H1 (cell line): ENCODE results near the gene KRT3. TPM values are rescaled to one million over a fixed set of nuclear protein-coding genes. Genes with fewer than 3 reads are reported as not detected.

Experiments
- CTCF ChIA-PET: fragments of 300-600 bp; sonication (Branson Sonifier 250); formaldehyde crosslinking; loops from one replicate; lab custom pipeline; 2021; ENCODE audit not compliant: partially characterized antibody; lab: Charles Lee
- POLR2A ChIA-PET: fragments of 300-600 bp; sonication (Branson Sonifier 250); formaldehyde crosslinking; loops from one replicate; lab custom pipeline; 2021; ENCODE audit warnings: inconsistent platforms; ENCODE audit not compliant: partially characterized antibody; lab: Charles Lee
- DNase-seq, 2 experiments: peaks; one replicate each; pipeline versions ENCODE4 v3.0.0 to v3.0.0-alpha.2; 2010 to 2022; ENCODE audit warnings: low spot score in 2 of 2, low read depth in 1 of 2, mixed read lengths in 1 of 2
- FAIRE-seq: peaks from 2 replicates; lab custom pipeline; 2011; peaks lifted over from hg19 to GRCh38; lab: Jason Lieb, UNC
- H2AFZ ChIP-seq: 2 replicates; pipeline ENCODE4 v1.8.1; 2012; ENCODE audit warnings: low read length, inconsistent platforms
- H2AK5ac ChIP-seq: 2 replicates; pipeline ENCODE4 v1.6.1; 2013; ENCODE audit warnings: low read depth, low read length
- H2BK120ac ChIP-seq: replicated peaks from 2 replicates; pipeline ENCODE3; 2013; ENCODE audit warnings: low read depth, low read length, inconsistent platforms
- H2BK12ac ChIP-seq: 2 replicates; pipeline ENCODE4 v1.6.1; 2013; ENCODE audit warnings: low read depth, low read length
- H2BK15ac ChIP-seq: 2 replicates; pipeline ENCODE4 v1.6.1; 2013; ENCODE audit warnings: low read length
- H2BK20ac ChIP-seq: 2 replicates; pipeline ENCODE4 v1.6.1; 2013; ENCODE audit warnings: low read length
- H2BK5ac ChIP-seq: 2 replicates; pipeline ENCODE4 v1.6.1; 2013; ENCODE audit warnings: low read depth, low read length
- H3K14ac ChIP-seq: 2 replicates; pipeline ENCODE4 v1.6.1; 2013; ENCODE audit warnings: inconsistent platforms; ENCODE audit not compliant: insufficient read length
- H3K18ac ChIP-seq: 2 replicates; pipeline ENCODE4 v1.6.1; 2013; ENCODE audit warnings: low read length; ENCODE audit errors: extremely low read depth
- H3K23ac ChIP-seq: 2 replicates; pipeline ENCODE4 v1.6.1; 2013; ENCODE audit warnings: inconsistent platforms; ENCODE audit not compliant: insufficient read length
- H3K23me2 ChIP-seq: 2 replicates; pipeline ENCODE4 v1.6.1; 2013; ENCODE audit warnings: low read depth, low read length
- H3K27ac ChIP-seq: 2 replicates; pipeline ENCODE4 v1.6.1; 2011; ENCODE audit warnings: low read depth, low read length, inconsistent platforms
- H3K27me3 ChIP-seq, 4 experiments: replicated peaks in 1 of 4; 1 replicate in 1 of 4; 2 replicates in 3 of 4; pipeline versions ENCODE4 v1.6.1 to v1.8.1; 2011 to 2013; ENCODE audit warnings: low read length in 3 of 4, mild to moderate bottlenecking in 3 of 4, inconsistent platforms in 2 of 4, mixed read lengths in 2 of 4, moderate library complexity in 1 of 4; ENCODE audit not compliant: control insufficient read depth in 3 of 4, insufficient read depth in 3 of 4; ENCODE audit errors: extremely low read depth in 1 of 4
- H3K36me3 ChIP-seq, 4 experiments: 2 replicates each; pipeline versions ENCODE4 v1.6.1 to v1.8.1; 2011 to 2013; ENCODE audit warnings: mild to moderate bottlenecking in 4 of 4, low read length in 3 of 4, moderate library complexity in 2 of 4, control low read depth in 1 of 4, inconsistent platforms in 1 of 4; ENCODE audit not compliant: insufficient read depth in 4 of 4, control insufficient read depth in 2 of 4
- H3K4ac ChIP-seq: replicated peaks from 2 replicates; pipeline ENCODE3; 2013; ENCODE audit warnings: low read length, low read depth, mixed read lengths, inconsistent platforms; ENCODE audit not compliant: insufficient read length
- H3K4me1 ChIP-seq, 4 experiments: replicated peaks in 1 of 4; 1 replicate in 1 of 4; 2 replicates in 3 of 4; pipeline versions ENCODE4 v1.6.1 to v1.8.1; 2011 to 2013; ENCODE audit warnings: low read length in 3 of 4, inconsistent platforms in 2 of 4, mixed read lengths in 1 of 4; ENCODE audit not compliant: insufficient read depth in 4 of 4, control insufficient read depth in 3 of 4
- H3K4me2 ChIP-seq, 2 experiments: 2 replicates each; pipeline versions ENCODE4 v1.6.1 to v1.8.1; 2011 to 2013; ENCODE audit warnings: low read depth in 2 of 2, low read length in 2 of 2, control low read depth in 1 of 2, inconsistent platforms in 1 of 2, mild to moderate bottlenecking in 1 of 2; ENCODE audit not compliant: insufficient read depth in 1 of 2
- H3K4me3 ChIP-seq, 4 experiments: fragments of 200-600, 300-600 bp in 1 of 4; sonication (generic), shearing (Covaris generic), sonication (Bioruptor Twin) in 1 of 4; 2 replicates each; pipeline versions ENCODE4 v1.5.1 to v1.8.1; 2011 to 2016; ENCODE audit warnings: low read length in 4 of 4, low read depth in 3 of 4, control low read depth in 2 of 4, inconsistent platforms in 2 of 4, mild to moderate bottlenecking in 2 of 4, mixed read lengths in 1 of 4, moderate library complexity in 1 of 4; ENCODE audit not compliant: insufficient read depth in 2 of 4; ENCODE audit errors: extremely low read depth in 1 of 4
- H3K56ac ChIP-seq: replicated peaks from 2 replicates; pipeline ENCODE3; 2013; ENCODE audit warnings: low read depth, mild to moderate bottlenecking, mixed read lengths, low read length, inconsistent platforms; ENCODE audit not compliant: insufficient read length
- H3K79me1 ChIP-seq: 2 replicates; pipeline ENCODE4 v1.6.1; 2013; ENCODE audit warnings: low read depth, low read length, control low read depth
- H3K79me2 ChIP-seq, 2 experiments: 2 replicates each; pipeline versions ENCODE4 v1.6.1 to v1.8.1; 2012 to 2013; ENCODE audit warnings: low read length in 2 of 2, mild to moderate bottlenecking in 2 of 2, inconsistent platforms in 1 of 2; ENCODE audit not compliant: insufficient read depth in 2 of 2, control insufficient read depth in 1 of 2
- H3K9ac ChIP-seq, 4 experiments: replicated peaks in 1 of 4; 1 replicate in 1 of 4; 2 replicates in 3 of 4; pipeline versions ENCODE4 v1.6.1 to v1.8.1; 2011 to 2013; ENCODE audit warnings: low read depth in 3 of 4, low read length in 3 of 4, control low read depth in 2 of 4, mild to moderate bottlenecking in 2 of 4, moderate library complexity in 2 of 4, inconsistent platforms in 1 of 4; ENCODE audit errors: extremely low read depth in 1 of 4
- H3K9me3 ChIP-seq, 2 experiments: 2 replicates each; pipeline versions ENCODE4 v1.6.1 to v1.8.1; 2012 to 2013; ENCODE audit warnings: mild to moderate bottlenecking in 2 of 2, moderate library complexity in 2 of 2, control low read depth in 1 of 2, inconsistent platforms in 1 of 2, low read depth in 1 of 2, low read length in 1 of 2, mixed read lengths in 1 of 2; ENCODE audit not compliant: insufficient read depth in 2 of 2
- H4K20me1 ChIP-seq, 2 experiments: replicated peaks in 1 of 2; 2 replicates each; pipeline versions ENCODE3 to v1.8.1; 2011 to 2013; ENCODE audit warnings: inconsistent platforms in 2 of 2, low read length in 2 of 2, mild to moderate bottlenecking in 1 of 2; ENCODE audit not compliant: insufficient read depth in 2 of 2, control insufficient read depth in 1 of 2
- H4K5ac ChIP-seq: 2 replicates; pipeline ENCODE4 v1.6.1; 2013; ENCODE audit warnings: low read length, low read depth, mixed read lengths, inconsistent platforms; ENCODE audit not compliant: insufficient read length
- H4K8ac ChIP-seq: 2 replicates; pipeline ENCODE4 v1.8.0; 2013; ENCODE audit warnings: mild to moderate bottlenecking, moderate library complexity, low read length, inconsistent platforms; ENCODE audit not compliant: insufficient read depth; ENCODE audit errors: extremely low read depth
- H4K91ac ChIP-seq: replicated peaks from 2 replicates; pipeline ENCODE3; 2013; ENCODE audit warnings: low read length, mixed read lengths, inconsistent platforms; ENCODE audit not compliant: insufficient read length
- EZH2 ChIP-seq: fragments of 200-600 bp; sonication (generic); IDR thresholded peaks from 2 replicates; pipeline ENCODE4 v1.7.1; 2012; ENCODE audit warnings: low read depth, mild to moderate bottlenecking, moderate library complexity, low read length, inconsistent platforms; ENCODE audit not compliant: severe bottlenecking
- WGBS, 2 experiments: shearing (Covaris generic) in 1 of 2; methylation state at CpG; one replicate each; pipeline versions ENCODE4 v1.1.6 to v1.1.7; 2013 to 2015; ENCODE audit warnings: low lambda C conversion rate in 2 of 2, mixed read lengths in 2 of 2, inconsistent platforms in 1 of 2, low coverage in 1 of 2, missing lambda C conversion rate in 1 of 2; ENCODE audit not compliant: insufficient replicate concordance in 2 of 2, insufficient coverage in 1 of 2, insufficient read length in 1 of 2; ENCODE audit errors: extremely low coverage in 1 of 2, missing lambda C conversion rate in 1 of 2; 5-methylcytosine and 5-hydroxymethylcytosine counted together
- polyA plus RNA-seq, 7 experiments: library from polyadenylated mRNA; depleted of rRNA in 3 of 7; stranded (reverse) in 5 of 7; unstranded in 2 of 7; fragments of >200 nt in 5 of 7; fragments of 200-250 nt in 2 of 7; gene quantifications; 1 replicate in 5 of 7; 2 replicates in 1 of 7; 4 replicates in 1 of 7; pipeline versions ENCODE4 v1.2.1 to v1.2.3, GENCODE V29; 2011 to 2013; ENCODE audit warnings: missing spikeins in 2 of 7, mixed read lengths in 2 of 7
- total RNA-seq: library from RNA; stranded (reverse); fragmentation: NEBNext Ultra II Directional; extraction: Animal tissue kit (Norgen Biotek cat#: 25700); gene quantifications from 2 replicates; pipeline ENCODE4 v1.2.1, GENCODE V29; 2021
- TF ChIP-seq, protein P1 (sequence below), 3 experiments: IDR thresholded peaks; 1 replicate in 2 of 3; 2 replicates in 1 of 3; pipeline versions ENCODE4 v1.5.1 to v1.6.1; 2011; ENCODE audit warnings: low read length in 3 of 3, mild to moderate bottlenecking in 3 of 3, inconsistent platforms in 2 of 3, low read depth in 1 of 3, moderate library complexity in 1 of 3; ENCODE audit not compliant: insufficient read depth in 1 of 3; ENCODE audit errors: control extremely low read depth in 1 of 3

The KRT3 gene
- total and polyA plus RNA-seq, 2 of the 8 experiments (the other 6 are each of a cell fraction or from before 2014, with no cell fraction given) = not detected

- no peak overlapping the region for H2BK5ac ChIP-seq
- no peak overlapping the region for H2BK15ac ChIP-seq
- no peak overlapping the region for H2AFZ ChIP-seq
- no peak overlapping the region for H3K4me2 ChIP-seq
- no peak overlapping the region for H3K9ac ChIP-seq
- no peak overlapping the region for H2BK12ac ChIP-seq
- DNase-seq = no peak
- H2BK20ac ChIP-seq = no peak overlapping the region
- peaks cover 0 to 3% (median under 1%) of the 10 kb centered on the region in 4 experiments; a peak in 2 of 7 replicates for H3K4me1 ChIP-seq
- H3K18ac ChIP-seq = no peak overlapping the region
- no peak overlapping the region for H4K8ac ChIP-seq
- no peaks in the 10 kb centered on the region for H3K23me2 ChIP-seq
- no peaks in the 10 kb centered on the region for H4K20me1 ChIP-seq
- H3K56ac ChIP-seq = no peak overlapping the region
- no peaks in the 10 kb centered on the region for H3K79me1 ChIP-seq
- WGBS, 2 experiments = 70% methylated on average over 5 of the region's 5 CpGs; no CpG with 5 or more reads in 1 of the 2 experiments
- CTCF ChIA-PET = interaction anchor here (1.2 kb wide), 1 partner anchor 34 kb away, joined by 3 read pairs; no protein-coding TSS in a partner anchor
- no peak overlapping the region for H3K4ac ChIP-seq
- no peaks in the 10 kb centered on the region for H3K79me2 ChIP-seq
- no peak overlapping the region for H2AK5ac ChIP-seq
- no peak overlapping the region for H2BK120ac ChIP-seq
- no peaks in the 10 kb centered on the region for H3K9me3 ChIP-seq
- no peak overlapping the region for H4K91ac ChIP-seq
- no peak overlapping the region for H3K23ac ChIP-seq
- H3K36me3 ChIP-seq = no peaks in the 10 kb centered on the region
- H3K4me3 ChIP-seq = no peak overlapping the region
- H3K27ac ChIP-seq = no peak overlapping the region
- no peaks in the 10 kb centered on the region for H3K27me3 ChIP-seq
- FAIRE-seq = no peak
- POLR2A ChIA-PET = no interaction called here
- no peak overlapping the region for H3K14ac ChIP-seq
- no peak overlapping the region for H4K5ac ChIP-seq
- TF ChIP-seq, protein P1, sequence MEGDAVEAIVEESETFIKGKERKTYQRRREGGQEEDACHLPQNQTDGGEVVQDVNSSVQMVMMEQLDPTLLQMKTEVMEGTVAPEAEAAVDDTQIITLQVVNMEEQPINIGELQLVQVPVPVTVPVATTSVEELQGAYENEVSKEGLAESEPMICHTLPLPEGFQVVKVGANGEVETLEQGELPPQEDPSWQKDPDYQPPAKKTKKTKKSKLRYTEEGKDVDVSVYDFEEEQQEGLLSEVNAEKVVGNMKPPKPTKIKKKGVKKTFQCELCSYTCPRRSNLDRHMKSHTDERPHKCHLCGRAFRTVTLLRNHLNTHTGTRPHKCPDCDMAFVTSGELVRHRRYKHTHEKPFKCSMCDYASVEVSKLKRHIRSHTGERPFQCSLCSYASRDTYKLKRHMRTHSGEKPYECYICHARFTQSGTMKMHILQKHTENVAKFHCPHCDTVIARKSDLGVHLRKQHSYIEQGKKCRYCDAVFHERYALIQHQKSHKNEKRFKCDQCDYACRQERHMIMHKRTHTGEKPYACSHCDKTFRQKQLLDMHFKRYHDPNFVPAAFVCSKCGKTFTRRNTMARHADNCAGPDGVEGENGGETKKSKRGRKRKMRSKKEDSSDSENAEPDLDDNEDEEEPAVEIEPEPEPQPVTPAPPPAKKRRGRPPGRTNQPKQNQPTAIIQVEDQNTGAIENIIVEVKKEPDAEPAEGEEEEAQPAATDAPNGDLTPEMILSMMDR (IDR thresholded peaks at IDR 0.05; ENCODE audit: control extremely low read depth in 1 of 3, insufficient read depth in 1 of 3, low read depth in 1 of 3, low read length in 3 of 3) = no peak
- TF ChIP-seq EZH2 = no peak
Observed at GRCh38 chr12:52810554-52810953, 14.6 kb upstream of the KRT3 start.
